Lower leg skin (tissue), 3 donors: ENCODE measurements around the gene SCG5.

Source experiments
- POLR2A ChIP-seq, 2 donors: fragments of 450-650 bp; IDR thresholded peaks; one replicate each; pipeline ENCODE4 v1.6.1; 2016 to 2017; ENCODE audit warnings: antibody characterized with exemption in 2 of 2, mild to moderate bottlenecking in 1 of 2, moderate library complexity in 1 of 2
- TF ChIP-seq, protein P1 (sequence below), 3 donors: fragments of 450-650 bp; IDR thresholded peaks; one replicate each; pipeline ENCODE4 v1.5.1; 2016; ENCODE audit warnings: antibody characterized with exemption in 3 of 3, mild to moderate bottlenecking in 3 of 3, moderate library complexity in 2 of 3

DNA sequence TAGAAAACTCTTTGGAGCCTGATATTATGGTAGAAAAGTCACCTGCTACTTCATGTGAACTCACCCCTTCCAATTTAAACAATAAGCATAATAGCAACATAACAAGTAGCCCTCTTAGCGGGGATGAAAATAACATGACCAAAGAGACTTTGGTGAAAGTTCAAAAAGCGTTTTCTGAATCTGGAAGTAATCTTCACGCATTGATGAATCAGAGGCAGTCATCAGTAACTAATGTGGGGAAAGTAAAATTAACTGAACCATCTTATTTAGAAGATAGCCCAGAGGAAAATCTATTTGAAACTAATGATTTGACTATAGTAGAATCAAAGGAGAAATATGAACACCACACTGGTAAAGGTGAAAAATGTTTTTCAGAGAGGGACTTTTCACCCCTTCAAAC, 5.1 kb upstream of the SCG5 start:
- TF ChIP-seq, protein P1, sequence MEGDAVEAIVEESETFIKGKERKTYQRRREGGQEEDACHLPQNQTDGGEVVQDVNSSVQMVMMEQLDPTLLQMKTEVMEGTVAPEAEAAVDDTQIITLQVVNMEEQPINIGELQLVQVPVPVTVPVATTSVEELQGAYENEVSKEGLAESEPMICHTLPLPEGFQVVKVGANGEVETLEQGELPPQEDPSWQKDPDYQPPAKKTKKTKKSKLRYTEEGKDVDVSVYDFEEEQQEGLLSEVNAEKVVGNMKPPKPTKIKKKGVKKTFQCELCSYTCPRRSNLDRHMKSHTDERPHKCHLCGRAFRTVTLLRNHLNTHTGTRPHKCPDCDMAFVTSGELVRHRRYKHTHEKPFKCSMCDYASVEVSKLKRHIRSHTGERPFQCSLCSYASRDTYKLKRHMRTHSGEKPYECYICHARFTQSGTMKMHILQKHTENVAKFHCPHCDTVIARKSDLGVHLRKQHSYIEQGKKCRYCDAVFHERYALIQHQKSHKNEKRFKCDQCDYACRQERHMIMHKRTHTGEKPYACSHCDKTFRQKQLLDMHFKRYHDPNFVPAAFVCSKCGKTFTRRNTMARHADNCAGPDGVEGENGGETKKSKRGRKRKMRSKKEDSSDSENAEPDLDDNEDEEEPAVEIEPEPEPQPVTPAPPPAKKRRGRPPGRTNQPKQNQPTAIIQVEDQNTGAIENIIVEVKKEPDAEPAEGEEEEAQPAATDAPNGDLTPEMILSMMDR (IDR thresholded peaks at IDR 0.05) = no peak
- no peak for TF ChIP-seq POLR2A (IDR thresholded peaks at IDR 0.05)
